B cell (primary cell): ENCODE measurements around the gene GDI2.

ENCODE experiments used
- EZH2 ChIP-seq: IDR thresholded peaks from 2 replicates; pipeline ENCODE4 v1.6.1; 2012; ENCODE audit warnings: borderline replicate concordance, low read depth, mild to moderate bottlenecking, moderate library complexity, low read length; ENCODE audit not compliant: insufficient read depth, poor library complexity, severe bottlenecking
- TF ChIP-seq, protein P1 (sequence below): fragments of 200-600 bp; IDR thresholded peaks from one replicate; pipeline ENCODE4 v1.8.0; 2022; ENCODE audit warnings: antibody characterized with exemption, mild to moderate bottlenecking

GRCh38 chr10:5732141-5732540 is 81.1 kb downstream of the GDI2 start:
- TF ChIP-seq EZH2 = no peak
- TF ChIP-seq, protein P1, sequence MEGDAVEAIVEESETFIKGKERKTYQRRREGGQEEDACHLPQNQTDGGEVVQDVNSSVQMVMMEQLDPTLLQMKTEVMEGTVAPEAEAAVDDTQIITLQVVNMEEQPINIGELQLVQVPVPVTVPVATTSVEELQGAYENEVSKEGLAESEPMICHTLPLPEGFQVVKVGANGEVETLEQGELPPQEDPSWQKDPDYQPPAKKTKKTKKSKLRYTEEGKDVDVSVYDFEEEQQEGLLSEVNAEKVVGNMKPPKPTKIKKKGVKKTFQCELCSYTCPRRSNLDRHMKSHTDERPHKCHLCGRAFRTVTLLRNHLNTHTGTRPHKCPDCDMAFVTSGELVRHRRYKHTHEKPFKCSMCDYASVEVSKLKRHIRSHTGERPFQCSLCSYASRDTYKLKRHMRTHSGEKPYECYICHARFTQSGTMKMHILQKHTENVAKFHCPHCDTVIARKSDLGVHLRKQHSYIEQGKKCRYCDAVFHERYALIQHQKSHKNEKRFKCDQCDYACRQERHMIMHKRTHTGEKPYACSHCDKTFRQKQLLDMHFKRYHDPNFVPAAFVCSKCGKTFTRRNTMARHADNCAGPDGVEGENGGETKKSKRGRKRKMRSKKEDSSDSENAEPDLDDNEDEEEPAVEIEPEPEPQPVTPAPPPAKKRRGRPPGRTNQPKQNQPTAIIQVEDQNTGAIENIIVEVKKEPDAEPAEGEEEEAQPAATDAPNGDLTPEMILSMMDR = no peak
